GM23338 (cell line): Measurements from ENCODE around the gene NLRP14. TPM values are rescaled to one million over a fixed set of nuclear protein-coding genes. Genes with fewer than 3 reads are reported as not detected.

ENCODE experiments used
- ATAC-seq: fragments of 200-7000 bp; cut with Tn5 transposase; 3 replicates; pipeline ENCODE4 v1.9.1; 2020
- DNase-seq: peaks from one replicate; pipeline ENCODE4 v3.0.0-alpha.2; 2015; ENCODE audit warnings: low spot score
- H2AFZ ChIP-seq: fragments of 200-600 bp; sonication (generic); 2 replicates; pipeline ENCODE4 v1.8.0; 2016; ENCODE audit warnings: antibody characterized with exemption, mild to moderate bottlenecking, moderate library complexity
- H3F3A ChIP-seq: fragments of 200-600 bp; sonication (generic); replicated peaks from 2 replicates; pipeline ENCODE4 v1.8.0; 2017; ENCODE audit warnings: antibody characterized with exemption, mixed run types, low read depth
- H3K27ac ChIP-seq: fragments of 200-600 bp; sonication (generic); 2 replicates; pipeline ENCODE4 v1.6.1; 2016; ENCODE audit warnings: low read depth
- H3K27me3 ChIP-seq: fragments of 200-600 bp; sonication (generic); 2 replicates; pipeline ENCODE4 v1.8.0; 2016; ENCODE audit warnings: mild to moderate bottlenecking, mixed run types, moderate library complexity; ENCODE audit not compliant: insufficient read depth
- H3K36me3 ChIP-seq: fragments of 200-600 bp; sonication (generic); 2 replicates; pipeline ENCODE4 v1.8.0; 2016; ENCODE audit warnings: mild to moderate bottlenecking; ENCODE audit not compliant: insufficient read depth
- H3K4me1 ChIP-seq: fragments of 200-600 bp; sonication (generic); 2 replicates; pipeline ENCODE4 v1.8.0; 2016; ENCODE audit warnings: mild to moderate bottlenecking, moderate library complexity; ENCODE audit not compliant: insufficient read depth
- H3K4me2 ChIP-seq: fragments of 200-600 bp; sonication (generic); 2 replicates; pipeline ENCODE4 v1.7.1; 2017; ENCODE audit warnings: mixed run types
- H3K4me3 ChIP-seq: fragments of 200-600 bp; sonication (generic); 2 replicates; pipeline ENCODE4 v1.6.1; 2016; ENCODE audit warnings: mixed run types
- H3K79me2 ChIP-seq: fragments of 200-600 bp; sonication (generic); replicated peaks from 2 replicates; pipeline ENCODE4 v1.8.0; 2017; ENCODE audit warnings: mild to moderate bottlenecking; ENCODE audit not compliant: insufficient read depth
- H3K9me2 ChIP-seq: fragments of 200-600 bp; sonication (generic); 2 replicates; pipeline ENCODE4 v1.8.0; 2017; ENCODE audit not compliant: insufficient read depth
- H4K20me1 ChIP-seq: fragments of 200-600 bp; sonication (generic); replicated peaks from 2 replicates; pipeline ENCODE4 v1.8.0; 2017; ENCODE audit warnings: mild to moderate bottlenecking; ENCODE audit not compliant: insufficient read depth
- H3K27ac Mint-ChIP-seq: 2 replicates; pipeline ENCODE4 v1.8.0; 2020; ENCODE audit warnings: inconsistent platforms, mild to moderate bottlenecking, moderate library complexity, mixed read lengths
- H3K27me3 Mint-ChIP-seq: 3 replicates; pipeline ENCODE4 v1.8.0; 2022; ENCODE audit warnings: low read depth, mild to moderate bottlenecking, moderate library complexity, mixed read lengths, inconsistent platforms; ENCODE audit not compliant: insufficient read depth, poor library complexity
- H3K36me3 Mint-ChIP-seq: 3 replicates; pipeline ENCODE4 v1.8.0; 2021; ENCODE audit warnings: low read depth, mild to moderate bottlenecking, inconsistent platforms, moderate library complexity, mixed read lengths
- H3K4me1 Mint-ChIP-seq: 3 replicates; pipeline ENCODE4 v1.8.0; 2020; ENCODE audit warnings: mild to moderate bottlenecking, inconsistent platforms, mixed read lengths
- H3K4me3 Mint-ChIP-seq: 3 replicates; pipeline ENCODE4 v1.8.0; 2021; ENCODE audit warnings: moderate library complexity, mild to moderate bottlenecking, inconsistent platforms, mixed read lengths
- H3K9me3 Mint-ChIP-seq: 3 replicates; pipeline ENCODE4 v1.8.0; 2020; ENCODE audit warnings: moderate library complexity, mild to moderate bottlenecking, inconsistent platforms, mixed read lengths
- CREB1 ChIP-seq: fragments of 250-450 bp; sonication (Bioruptor Pico); IDR thresholded peaks from 2 replicates; pipeline ENCODE4 v1.5.0; 2020; ENCODE audit warnings: low read depth, mild to moderate bottlenecking, moderate library complexity
- ETS1 ChIP-seq: IDR thresholded peaks from 2 replicates; pipeline ENCODE4 v1.6.1; 2016; ENCODE audit warnings: antibody characterized with exemption
- EZH2 ChIP-seq: fragments of 200-600 bp; sonication (generic); IDR thresholded peaks from one replicate; pipeline ENCODE4 v1.8.0; 2017; ENCODE audit warnings: antibody characterized with exemption, mild to moderate bottlenecking, low read depth; ENCODE audit not compliant: unreplicated experiment
- EZH2phosphoT487 ChIP-seq: fragments of 200-600 bp; sonication (generic); IDR thresholded peaks from one replicate; pipeline ENCODE4 v1.8.1; 2018; ENCODE audit warnings: antibody characterized with exemption; ENCODE audit not compliant: unreplicated experiment
- JUNB ChIP-seq: IDR thresholded peaks from one replicate; pipeline ENCODE4 v1.6.1; 2016; ENCODE audit warnings: antibody characterized with exemption; ENCODE audit not compliant: unreplicated experiment
- NANOG ChIP-seq: IDR thresholded peaks from 2 replicates; pipeline ENCODE4 v1.6.1; 2016; ENCODE audit warnings: antibody characterized with exemption, borderline replicate concordance
- POLR2AphosphoS5 ChIP-seq: IDR thresholded peaks from 2 replicates; pipeline ENCODE4 v1.6.1; 2016; ENCODE audit warnings: antibody characterized with exemption, low read depth
- STAT1 ChIP-seq: IDR thresholded peaks from one replicate; pipeline ENCODE4 v1.6.1; 2016; ENCODE audit warnings: antibody characterized with exemption; ENCODE audit not compliant: unreplicated experiment
- ZNF114 ChIP-seq: fragments of 250-450 bp; sonication (Bioruptor Pico); IDR thresholded peaks from 2 replicates; pipeline ENCODE4 v1.5.0; 2020; ENCODE audit warnings: mild to moderate bottlenecking, moderate library complexity
- ZNF331 ChIP-seq: fragments of 250-450 bp; sonication (Bioruptor Pico); IDR thresholded peaks from 2 replicates; pipeline ENCODE4 v1.5.0; 2020; ENCODE audit warnings: low read depth, mild to moderate bottlenecking, moderate library complexity
- polyA plus RNA-seq: library from polyadenylated mRNA; unstranded; fragments of >200 nt; fragmentation: Nextera tagmentation; extraction: Ambion mirVana; gene quantifications from 2 replicates; pipeline ENCODE4 v1.2.1, GENCODE V29; 2016
- total RNA-seq: library from RNA; depleted of rRNA; stranded (reverse); fragments of >200 nt; shearing (Covaris generic); gene quantifications from 2 replicates; pipeline ENCODE4 v1.2.3, GENCODE V29; 2014
- TF ChIP-seq, protein P1 (sequence below), 2 experiments: fragments of 200-600 bp in 1 of 2; sonication (generic) in 1 of 2; conservative IDR thresholded peaks; 2 replicates each; pipeline versions ENCODE4 v1.5.1 to v1.6.1; 2016 to 2017; ENCODE audit warnings: antibody characterized with exemption in 2 of 2, low read depth in 2 of 2, mild to moderate bottlenecking in 2 of 2, moderate library complexity in 1 of 2
- TF ChIP-seq, protein P2 (sequence below): IDR thresholded peaks from one replicate; pipeline ENCODE4 v1.6.1; 2018; ENCODE audit warnings: antibody characterized with exemption; ENCODE audit not compliant: unreplicated experiment
- TF ChIP-seq, protein P3 (sequence below): fragments of 250-450 bp; sonication (Bioruptor Pico); IDR thresholded peaks from 2 replicates; pipeline ENCODE4 v1.5.0; 2020; ENCODE audit warnings: mild to moderate bottlenecking, moderate library complexity

NLRP14 gene
- total and polyA plus RNA-seq, 2 experiments from 2014 or later, result 0.10 TPM; not detected in 1

DNA sequence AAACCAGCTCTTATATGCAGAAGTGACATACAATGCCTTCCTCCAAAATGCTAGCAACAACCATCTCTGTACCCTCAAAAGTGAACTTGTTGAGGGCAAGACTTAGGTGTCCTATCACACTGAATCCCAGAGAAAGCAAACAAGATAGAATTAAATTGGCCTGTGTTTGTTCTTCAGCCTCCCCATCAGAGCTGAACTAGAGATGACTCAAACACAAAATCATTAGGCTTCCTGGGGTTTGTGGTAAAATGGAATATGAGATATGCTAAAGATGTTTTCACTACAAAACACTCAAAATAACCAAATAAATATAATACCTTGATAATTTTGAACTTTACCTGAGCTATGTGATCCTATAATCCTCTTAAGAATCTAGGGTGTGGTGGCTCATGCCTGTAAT is 31.8 kb upstream of the NLRP14 start:
- TF ChIP-seq EZH2phosphoT487 (no peak), ZNF331 (CRISPR knock-in tag) (no peak), ETS1 (no peak), JUNB (no peak), NANOG (no peak), EZH2 (no peak), STAT1 (no peak), POLR2AphosphoS5 (no peak), CREB1 (CRISPR knock-in tag) (no peak), ZNF114 (no peak)
- TF ChIP-seq, protein P1, sequence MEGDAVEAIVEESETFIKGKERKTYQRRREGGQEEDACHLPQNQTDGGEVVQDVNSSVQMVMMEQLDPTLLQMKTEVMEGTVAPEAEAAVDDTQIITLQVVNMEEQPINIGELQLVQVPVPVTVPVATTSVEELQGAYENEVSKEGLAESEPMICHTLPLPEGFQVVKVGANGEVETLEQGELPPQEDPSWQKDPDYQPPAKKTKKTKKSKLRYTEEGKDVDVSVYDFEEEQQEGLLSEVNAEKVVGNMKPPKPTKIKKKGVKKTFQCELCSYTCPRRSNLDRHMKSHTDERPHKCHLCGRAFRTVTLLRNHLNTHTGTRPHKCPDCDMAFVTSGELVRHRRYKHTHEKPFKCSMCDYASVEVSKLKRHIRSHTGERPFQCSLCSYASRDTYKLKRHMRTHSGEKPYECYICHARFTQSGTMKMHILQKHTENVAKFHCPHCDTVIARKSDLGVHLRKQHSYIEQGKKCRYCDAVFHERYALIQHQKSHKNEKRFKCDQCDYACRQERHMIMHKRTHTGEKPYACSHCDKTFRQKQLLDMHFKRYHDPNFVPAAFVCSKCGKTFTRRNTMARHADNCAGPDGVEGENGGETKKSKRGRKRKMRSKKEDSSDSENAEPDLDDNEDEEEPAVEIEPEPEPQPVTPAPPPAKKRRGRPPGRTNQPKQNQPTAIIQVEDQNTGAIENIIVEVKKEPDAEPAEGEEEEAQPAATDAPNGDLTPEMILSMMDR (conservative IDR thresholded peaks at IDR 0.05; ENCODE audit: low read depth in 2 of 2), result no peak
- TF ChIP-seq, protein P2, sequence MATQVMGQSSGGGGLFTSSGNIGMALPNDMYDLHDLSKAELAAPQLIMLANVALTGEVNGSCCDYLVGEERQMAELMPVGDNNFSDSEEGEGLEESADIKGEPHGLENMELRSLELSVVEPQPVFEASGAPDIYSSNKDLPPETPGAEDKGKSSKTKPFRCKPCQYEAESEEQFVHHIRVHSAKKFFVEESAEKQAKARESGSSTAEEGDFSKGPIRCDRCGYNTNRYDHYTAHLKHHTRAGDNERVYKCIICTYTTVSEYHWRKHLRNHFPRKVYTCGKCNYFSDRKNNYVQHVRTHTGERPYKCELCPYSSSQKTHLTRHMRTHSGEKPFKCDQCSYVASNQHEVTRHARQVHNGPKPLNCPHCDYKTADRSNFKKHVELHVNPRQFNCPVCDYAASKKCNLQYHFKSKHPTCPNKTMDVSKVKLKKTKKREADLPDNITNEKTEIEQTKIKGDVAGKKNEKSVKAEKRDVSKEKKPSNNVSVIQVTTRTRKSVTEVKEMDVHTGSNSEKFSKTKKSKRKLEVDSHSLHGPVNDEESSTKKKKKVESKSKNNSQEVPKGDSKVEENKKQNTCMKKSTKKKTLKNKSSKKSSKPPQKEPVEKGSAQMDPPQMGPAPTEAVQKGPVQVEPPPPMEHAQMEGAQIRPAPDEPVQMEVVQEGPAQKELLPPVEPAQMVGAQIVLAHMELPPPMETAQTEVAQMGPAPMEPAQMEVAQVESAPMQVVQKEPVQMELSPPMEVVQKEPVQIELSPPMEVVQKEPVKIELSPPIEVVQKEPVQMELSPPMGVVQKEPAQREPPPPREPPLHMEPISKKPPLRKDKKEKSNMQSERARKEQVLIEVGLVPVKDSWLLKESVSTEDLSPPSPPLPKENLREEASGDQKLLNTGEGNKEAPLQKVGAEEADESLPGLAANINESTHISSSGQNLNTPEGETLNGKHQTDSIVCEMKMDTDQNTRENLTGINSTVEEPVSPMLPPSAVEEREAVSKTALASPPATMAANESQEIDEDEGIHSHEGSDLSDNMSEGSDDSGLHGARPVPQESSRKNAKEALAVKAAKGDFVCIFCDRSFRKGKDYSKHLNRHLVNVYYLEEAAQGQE, result no peak
- TF ChIP-seq, protein P3, sequence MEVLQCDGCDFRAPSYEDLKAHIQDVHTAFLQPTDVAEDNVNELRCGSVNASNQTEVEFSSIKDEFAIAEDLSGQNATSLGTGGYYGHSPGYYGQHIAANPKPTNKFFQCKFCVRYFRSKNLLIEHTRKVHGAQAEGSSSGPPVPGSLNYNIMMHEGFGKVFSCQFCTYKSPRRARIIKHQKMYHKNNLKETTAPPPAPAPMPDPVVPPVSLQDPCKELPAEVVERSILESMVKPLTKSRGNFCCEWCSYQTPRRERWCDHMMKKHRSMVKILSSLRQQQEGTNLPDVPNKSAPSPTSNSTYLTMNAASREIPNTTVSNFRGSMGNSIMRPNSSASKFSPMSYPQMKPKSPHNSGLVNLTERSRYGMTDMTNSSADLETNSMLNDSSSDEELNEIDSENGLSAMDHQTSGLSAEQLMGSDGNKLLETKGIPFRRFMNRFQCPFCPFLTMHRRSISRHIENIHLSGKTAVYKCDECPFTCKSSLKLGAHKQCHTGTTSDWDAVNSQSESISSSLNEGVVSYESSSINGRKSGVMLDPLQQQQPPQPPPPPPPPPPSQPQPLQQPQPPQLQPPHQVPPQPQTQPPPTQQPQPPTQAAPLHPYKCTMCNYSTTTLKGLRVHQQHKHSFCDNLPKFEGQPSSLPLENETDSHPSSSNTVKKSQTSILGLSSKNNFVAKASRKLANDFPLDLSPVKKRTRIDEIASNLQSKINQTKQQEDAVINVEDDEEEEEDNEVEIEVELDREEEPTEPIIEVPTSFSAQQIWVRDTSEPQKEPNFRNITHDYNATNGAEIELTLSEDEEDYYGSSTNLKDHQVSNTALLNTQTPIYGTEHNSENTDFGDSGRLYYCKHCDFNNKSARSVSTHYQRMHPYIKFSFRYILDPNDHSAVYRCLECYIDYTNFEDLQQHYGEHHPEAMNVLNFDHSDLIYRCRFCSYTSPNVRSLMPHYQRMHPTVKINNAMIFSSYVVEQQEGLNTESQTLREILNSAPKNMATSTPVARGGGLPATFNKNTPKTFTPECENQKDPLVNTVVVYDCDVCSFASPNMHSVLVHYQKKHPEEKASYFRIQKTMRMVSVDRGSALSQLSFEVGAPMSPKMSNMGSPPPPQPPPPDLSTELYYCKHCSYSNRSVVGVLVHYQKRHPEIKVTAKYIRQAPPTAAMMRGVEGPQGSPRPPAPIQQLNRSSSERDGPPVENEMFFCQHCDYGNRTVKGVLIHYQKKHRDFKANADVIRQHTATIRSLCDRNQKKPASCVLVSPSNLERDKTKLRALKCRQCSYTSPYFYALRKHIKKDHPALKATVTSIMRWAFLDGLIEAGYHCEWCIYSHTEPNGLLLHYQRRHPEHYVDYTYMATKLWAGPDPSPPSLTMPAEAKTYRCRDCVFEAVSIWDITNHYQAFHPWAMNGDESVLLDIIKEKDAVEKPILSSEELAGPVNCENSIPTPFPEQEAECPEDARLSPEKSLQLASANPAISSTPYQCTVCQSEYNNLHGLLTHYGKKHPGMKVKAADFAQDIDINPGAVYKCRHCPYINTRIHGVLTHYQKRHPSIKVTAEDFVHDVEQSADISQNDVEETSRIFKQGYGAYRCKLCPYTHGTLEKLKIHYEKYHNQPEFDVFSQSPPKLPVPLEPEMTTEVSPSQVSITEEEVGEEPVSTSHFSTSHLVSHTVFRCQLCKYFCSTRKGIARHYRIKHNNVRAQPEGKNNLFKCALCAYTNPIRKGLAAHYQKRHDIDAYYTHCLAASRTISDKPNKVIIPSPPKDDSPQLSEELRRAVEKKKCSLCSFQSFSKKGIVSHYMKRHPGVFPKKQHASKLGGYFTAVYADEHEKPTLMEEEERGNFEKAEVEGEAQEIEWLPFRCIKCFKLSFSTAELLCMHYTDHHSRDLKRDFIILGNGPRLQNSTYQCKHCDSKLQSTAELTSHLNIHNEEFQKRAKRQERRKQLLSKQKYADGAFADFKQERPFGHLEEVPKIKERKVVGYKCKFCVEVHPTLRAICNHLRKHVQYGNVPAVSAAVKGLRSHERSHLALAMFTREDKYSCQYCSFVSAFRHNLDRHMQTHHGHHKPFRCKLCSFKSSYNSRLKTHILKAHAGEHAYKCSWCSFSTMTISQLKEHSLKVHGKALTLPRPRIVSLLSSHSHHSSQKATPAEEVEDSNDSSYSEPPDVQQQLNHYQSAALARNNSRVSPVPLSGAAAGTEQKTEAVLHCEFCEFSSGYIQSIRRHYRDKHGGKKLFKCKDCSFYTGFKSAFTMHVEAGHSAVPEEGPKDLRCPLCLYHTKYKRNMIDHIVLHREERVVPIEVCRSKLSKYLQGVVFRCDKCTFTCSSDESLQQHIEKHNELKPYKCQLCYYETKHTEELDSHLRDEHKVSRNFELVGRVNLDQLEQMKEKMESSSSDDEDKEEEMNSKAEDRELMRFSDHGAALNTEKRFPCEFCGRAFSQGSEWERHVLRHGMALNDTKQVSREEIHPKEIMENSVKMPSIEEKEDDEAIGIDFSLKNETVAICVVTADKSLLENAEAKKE (CRISPR knock-in tag), result no peak
- ATAC-seq, result no peak
- H3K36me3 ChIP-seq, result no peaks in the 10 kb centered on the region
- H3K4me3 ChIP-seq, result no peak overlapping the region
- H3F3A ChIP-seq, result no peaks in the 10 kb centered on the region
- H3K27ac Mint-ChIP-seq, result no peak overlapping the region
- no peak for DNase-seq
- no peaks in the 10 kb centered on the region for H3K79me2 ChIP-seq
- H3K9me2 ChIP-seq, result no peaks in the 10 kb centered on the region
- H3K36me3 Mint-ChIP-seq, result peaks cover 5% of the 10 kb centered on the region; the same call in 1 of the 3 replicates
- no peaks in the 10 kb centered on the region for H3K9me3 Mint-ChIP-seq
- no peak overlapping the region for H3K4me2 ChIP-seq
- H3K4me1 Mint-ChIP-seq, result no peaks in the 10 kb centered on the region; the same call in 2 of the 3 replicates
- H3K4me1 ChIP-seq, result no peaks in the 10 kb centered on the region
- no peaks in the 10 kb centered on the region for H3K27me3 ChIP-seq
- H2AFZ ChIP-seq, result no peak overlapping the region
- H4K20me1 ChIP-seq, result no peaks in the 10 kb centered on the region
- H3K4me3 Mint-ChIP-seq, result no peak overlapping the region
- H3K27ac ChIP-seq, result no peak overlapping the region
- H3K27me3 Mint-ChIP-seq, result no peaks in the 10 kb centered on the region
